AG09309 (cell line): Measurements from ENCODE around the gene PDK3.

Source experiments
- DNase-seq: peaks from one replicate; pipeline ENCODE4 v3.0.0-alpha.2; 2010; ENCODE audit warnings: low read depth
- H3K4me3 ChIP-seq: 2 replicates; pipeline ENCODE4 v1.5.1; 2011; ENCODE audit warnings: mild to moderate bottlenecking, low read depth, low read length, moderate library complexity; ENCODE audit not compliant: control insufficient read depth
- TF ChIP-seq, protein P1 (sequence below): IDR thresholded peaks from 2 replicates; pipeline ENCODE4 v1.5.1; 2011; ENCODE audit warnings: mild to moderate bottlenecking, low read depth, low read length, inconsistent platforms; ENCODE audit not compliant: insufficient read depth, control insufficient read depth; ENCODE audit errors: missing control alignments

The PDK3 gene

DNA sequence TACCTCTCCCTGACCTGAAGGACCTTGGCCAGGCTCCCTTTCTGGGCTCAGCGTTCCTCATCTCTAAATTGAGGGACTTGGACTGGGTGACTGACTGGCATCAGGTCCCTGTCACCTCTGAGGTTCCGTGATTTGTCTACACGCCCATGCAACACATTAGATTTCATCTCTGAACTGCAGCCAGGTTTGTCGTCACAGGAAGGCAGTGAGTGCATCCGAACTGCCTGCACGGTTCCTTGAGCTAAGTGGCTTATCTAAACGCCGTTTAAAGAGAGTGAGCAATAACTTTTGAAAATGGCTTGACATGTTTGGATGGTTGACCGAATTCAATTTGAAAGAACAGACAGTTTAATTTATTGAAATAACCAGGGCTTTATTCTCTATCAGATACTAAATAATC lies 112.0 kb downstream of the PDK3 start:
- no peak for DNase-seq
- no peak overlapping the region for H3K4me3 ChIP-seq
- TF ChIP-seq, protein P1, sequence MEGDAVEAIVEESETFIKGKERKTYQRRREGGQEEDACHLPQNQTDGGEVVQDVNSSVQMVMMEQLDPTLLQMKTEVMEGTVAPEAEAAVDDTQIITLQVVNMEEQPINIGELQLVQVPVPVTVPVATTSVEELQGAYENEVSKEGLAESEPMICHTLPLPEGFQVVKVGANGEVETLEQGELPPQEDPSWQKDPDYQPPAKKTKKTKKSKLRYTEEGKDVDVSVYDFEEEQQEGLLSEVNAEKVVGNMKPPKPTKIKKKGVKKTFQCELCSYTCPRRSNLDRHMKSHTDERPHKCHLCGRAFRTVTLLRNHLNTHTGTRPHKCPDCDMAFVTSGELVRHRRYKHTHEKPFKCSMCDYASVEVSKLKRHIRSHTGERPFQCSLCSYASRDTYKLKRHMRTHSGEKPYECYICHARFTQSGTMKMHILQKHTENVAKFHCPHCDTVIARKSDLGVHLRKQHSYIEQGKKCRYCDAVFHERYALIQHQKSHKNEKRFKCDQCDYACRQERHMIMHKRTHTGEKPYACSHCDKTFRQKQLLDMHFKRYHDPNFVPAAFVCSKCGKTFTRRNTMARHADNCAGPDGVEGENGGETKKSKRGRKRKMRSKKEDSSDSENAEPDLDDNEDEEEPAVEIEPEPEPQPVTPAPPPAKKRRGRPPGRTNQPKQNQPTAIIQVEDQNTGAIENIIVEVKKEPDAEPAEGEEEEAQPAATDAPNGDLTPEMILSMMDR: no peak
